Cerebellar cortex (tissue), 1 donor: ENCODE measurements around the gene PLEKHG5.

Experiments used
- DNase-seq: peaks from one replicate; pipeline ENCODE4 v3.0.0-alpha.2; 2015; ENCODE audit warnings: low spot score

PLEKHG5 gene

DNA sequence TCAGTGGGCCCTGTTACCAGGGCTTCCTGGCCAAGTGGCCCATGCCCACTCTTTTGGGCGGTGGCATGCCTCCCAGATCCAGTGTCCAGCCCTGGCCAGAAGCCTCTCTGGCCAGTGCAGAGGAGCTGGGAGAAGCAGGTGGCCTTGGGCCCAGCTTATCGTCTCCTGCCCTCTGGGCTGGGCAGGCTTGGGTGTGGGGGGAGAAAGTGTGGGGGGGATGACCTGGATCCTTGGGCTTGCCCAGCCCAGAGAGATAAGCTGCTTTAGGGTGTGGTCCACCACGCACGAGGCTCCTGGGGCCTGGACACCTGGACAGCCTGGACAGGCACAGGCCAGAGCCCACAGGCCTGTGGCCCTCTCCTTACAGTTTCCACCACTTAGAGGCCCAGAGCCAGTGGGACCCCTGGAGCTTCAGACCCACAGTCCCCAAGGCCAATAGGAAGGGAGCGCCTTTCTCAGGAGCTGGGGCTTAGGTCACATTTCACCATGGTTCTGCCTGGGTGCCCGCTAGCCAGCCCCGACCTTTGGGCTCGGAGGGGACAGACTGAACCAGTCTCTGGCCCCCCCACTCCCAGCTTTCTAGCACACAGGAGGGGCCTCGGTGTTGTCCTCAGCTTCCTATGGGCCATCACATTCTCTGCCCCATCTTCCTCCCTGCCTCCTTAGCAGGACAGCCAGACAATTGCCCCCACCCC, 65.0 kb downstream of the PLEKHG5 start:
- DNase-seq, result no peak

DNA sequence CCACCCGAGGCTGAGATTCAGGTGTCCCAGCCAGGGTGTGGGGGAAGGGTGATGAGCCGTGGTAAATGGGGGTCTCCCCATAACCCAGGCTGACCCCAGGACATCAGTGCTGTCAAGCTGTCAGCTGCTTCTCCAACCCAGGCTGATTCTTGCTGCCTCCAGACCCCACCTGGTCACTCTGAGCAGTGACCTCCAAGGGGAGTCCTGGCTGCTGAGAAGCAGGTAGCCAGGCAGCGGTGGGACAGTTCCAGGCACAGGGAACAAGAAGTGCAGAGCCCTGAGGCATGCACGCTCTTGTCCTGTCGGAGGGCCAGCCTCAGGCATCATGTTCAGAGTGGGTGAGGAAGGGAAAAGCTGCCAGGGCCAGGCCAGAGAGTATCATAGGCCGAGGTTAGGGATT, 65.8 kb downstream of the PLEKHG5 start:
- DNase-seq, result no peak

GRCh38 chr1:6424619-6425593, 66.6 kb downstream of the PLEKHG5 start, which contains the start of gene ESPN:
TSS of gene ESPN (plus strand) at chr1:6424776. CDS start at chr1:6424956, 180 bp downstream.
- no peak for DNase-seq

GRCh38 chr1:6424000-6424565, 67.4 kb downstream of the PLEKHG5 start:
- DNase-seq, result no peak

GRCh38 chr1:6423321-6423999, 68.0 kb downstream of the PLEKHG5 start:
- DNase-seq, result peak; percentile 64

DNA sequence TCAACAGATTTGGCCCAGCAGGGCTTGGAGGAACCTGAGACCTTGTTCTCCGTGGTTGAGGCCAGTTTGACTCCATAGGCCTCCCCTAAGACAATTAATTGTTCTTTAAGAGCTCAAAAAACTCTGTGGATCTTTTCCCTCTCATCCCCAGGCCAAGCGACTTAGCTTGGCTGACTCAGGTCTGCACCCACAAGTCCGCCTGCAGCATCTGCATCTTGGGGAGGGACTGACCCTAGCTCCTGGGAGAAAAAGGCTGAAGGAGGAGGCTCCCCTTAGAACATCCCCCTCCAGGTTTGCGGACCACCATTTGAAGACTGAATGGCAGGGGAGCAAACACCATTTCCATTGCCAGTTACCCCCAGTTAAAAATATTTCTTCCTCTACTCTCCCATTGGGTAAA, 70.2 kb downstream of the PLEKHG5 start:
- DNase-seq, result no peak

GRCh38 chr1:6420454-6421042, 70.9 kb downstream of the PLEKHG5 start:
- no peak for DNase-seq

DNA sequence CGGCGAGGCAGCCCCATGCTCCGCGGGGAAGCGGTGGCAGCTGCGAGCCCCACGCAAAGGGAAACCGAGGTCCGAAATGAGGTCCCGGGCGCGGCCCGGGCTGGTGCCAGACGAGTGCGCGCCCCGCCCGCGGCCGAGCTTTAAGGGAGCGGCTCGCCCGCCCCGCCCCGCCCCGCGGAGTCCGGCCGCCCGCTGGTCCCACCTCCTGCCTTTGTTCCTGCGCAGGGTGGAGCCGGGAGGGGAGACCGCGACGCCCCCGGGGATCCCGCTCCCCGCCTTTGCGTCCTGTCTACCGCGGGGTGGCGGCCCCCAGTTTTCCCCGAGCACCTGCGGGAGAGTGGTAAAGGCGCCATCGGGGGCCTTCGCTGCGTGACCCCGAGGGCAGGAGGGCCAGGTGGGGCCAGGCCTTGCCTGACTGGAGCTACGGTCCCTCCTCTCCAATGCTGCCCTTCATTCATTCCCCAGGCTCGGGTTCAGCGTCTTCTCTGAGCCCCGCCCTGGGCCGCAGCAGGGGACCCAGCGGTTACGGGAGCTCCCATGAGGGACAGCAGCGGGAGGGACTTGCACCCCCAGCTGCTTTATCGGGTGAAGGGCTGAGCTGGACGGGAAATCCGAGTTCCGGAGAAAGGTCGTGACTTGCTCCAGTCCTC, 71.5 kb downstream of the PLEKHG5 start, which contains the start of gene HES2:
Gene HES2 (minus strand): TSS at position 116 of the 650 bp plus-strand sequence. CDS start 99 bp downstream, at position 17.
- no peak for DNase-seq

DNA sequence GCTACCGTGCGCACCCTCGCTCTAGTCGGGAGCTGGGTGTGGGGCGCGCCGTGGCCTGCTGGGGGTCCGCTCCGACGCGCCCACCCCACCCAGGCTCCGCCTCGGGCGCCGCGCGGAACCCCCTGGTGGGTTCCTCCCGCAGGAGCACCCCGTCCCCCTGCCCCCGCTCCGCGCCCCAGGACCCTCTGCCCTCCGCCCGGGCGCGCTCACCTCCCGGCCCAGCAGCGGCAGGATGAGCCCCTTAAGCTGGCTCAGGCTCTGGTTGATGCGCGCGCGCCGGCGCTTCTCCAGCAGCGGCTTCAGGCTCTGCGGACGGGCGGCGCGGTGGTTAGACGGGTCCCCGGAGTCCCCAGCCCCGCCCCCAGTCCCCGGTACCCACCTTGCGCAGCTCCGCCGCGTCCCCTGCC, 72.1 kb downstream of the PLEKHG5 start:
- DNase-seq, result no peak

DNA sequence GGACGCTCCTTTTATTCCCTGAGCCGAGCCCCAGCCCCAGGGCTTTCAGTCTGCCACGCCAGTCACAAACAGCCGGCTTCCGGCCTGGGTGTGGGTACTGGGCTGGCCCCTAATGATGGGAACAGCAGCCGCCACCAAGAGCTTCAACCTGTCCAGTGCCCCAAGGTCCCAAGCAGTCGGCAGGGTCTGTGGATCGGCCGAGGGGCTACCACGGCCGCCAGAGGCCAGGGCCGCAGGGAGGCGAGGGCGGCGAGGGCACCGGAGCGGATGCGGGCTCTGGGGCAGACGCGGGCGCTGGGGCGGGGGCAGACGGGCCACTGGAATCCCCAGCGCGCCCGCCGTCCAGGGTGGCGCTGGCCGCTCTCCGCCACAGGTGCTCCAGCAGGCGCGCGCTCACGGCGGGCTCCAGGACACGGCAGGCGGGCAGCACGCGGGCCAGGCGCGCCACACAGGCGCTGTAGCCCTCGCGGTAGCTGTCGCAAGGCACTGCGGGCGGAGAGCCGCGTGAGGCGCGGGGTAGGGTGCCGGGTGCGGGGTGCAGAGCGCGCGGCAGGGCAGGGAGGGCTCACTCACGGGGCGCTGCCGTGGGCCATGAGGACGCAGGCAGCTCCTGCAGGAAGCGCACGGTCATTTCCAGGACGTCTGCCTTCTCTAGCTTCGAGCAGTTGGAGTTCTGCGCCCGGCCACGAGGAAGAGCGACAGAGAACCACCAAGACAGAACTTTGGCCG, 72.6 kb downstream of the PLEKHG5 start:
- no peak for DNase-seq

- DNase-seq, result no peak
These were observed 73.4 kb downstream of the PLEKHG5 start for GRCh38 chr1:6417961-6418667.
